HepG2 (cell line): ENCODE measurements around the gene WTAP. TPM values are rescaled to one million over a fixed set of nuclear protein-coding genes. Genes with fewer than 3 reads are reported as not detected.

Experiments used
- CEBPB ChIP-seq: IDR thresholded peaks from 2 replicates; pipeline ENCODE4 v1.6.1; 2011; ENCODE audit warnings: low read depth, low read length, improper control_type of control experiment, borderline replicate concordance
- CTCF ChIP-seq: sonication (generic); formaldehyde crosslinking; IDR thresholded peaks from 2 replicates; pipeline ENCODE4 v1.5.0; 2020; ENCODE audit warnings: mild to moderate bottlenecking, missing genetic modification reagents, moderate library complexity
- EP300 ChIP-seq, 3 experiments: sonication (generic) in 1 of 3; formaldehyde crosslinking in 1 of 3; IDR thresholded peaks; 2 replicates each; pipeline versions ENCODE4 v1.5.1 to v1.6.1; 2011 to 2020; ENCODE audit warnings: low read depth in 2 of 3, low read length in 2 of 3, borderline replicate concordance in 1 of 3, improper control_type of control experiment in 1 of 3, mild to moderate bottlenecking in 1 of 3, missing genetic modification reagents in 1 of 3, moderate library complexity in 1 of 3
- ERF ChIP-seq: IDR thresholded peaks from 2 replicates; pipeline ENCODE4 v1.6.1; 2018; ENCODE audit warnings: missing biosample characterization, missing genetic modification reagents
- FOSL2 ChIP-seq: sonication (generic); formaldehyde crosslinking; IDR thresholded peaks from 2 replicates; pipeline ENCODE4 v1.4.0; 2020; ENCODE audit warnings: missing genetic modification reagents
- FOXJ3 ChIP-seq: sonication (generic); formaldehyde crosslinking; IDR thresholded peaks from 2 replicates; pipeline ENCODE4 v1.4.0; 2020; ENCODE audit warnings: missing genetic modification reagents, mild to moderate bottlenecking, borderline replicate concordance
- FOXP4 ChIP-seq: sonication (generic); formaldehyde crosslinking; IDR thresholded peaks from 2 replicates; pipeline ENCODE4 v1.4.0; 2020; ENCODE audit warnings: missing genetic modification reagents
- GFI1 ChIP-seq: sonication (generic); formaldehyde crosslinking; IDR thresholded peaks from 2 replicates; pipeline ENCODE4 v1.5.0; 2020; ENCODE audit warnings: missing genetic modification reagents, mild to moderate bottlenecking, borderline replicate concordance
- HMGXB3 ChIP-seq: sonication (generic); formaldehyde crosslinking; IDR thresholded peaks from 2 replicates; pipeline ENCODE4 v1.4.0; 2020; ENCODE audit warnings: missing genetic modification reagents, borderline replicate concordance
- KAT8 ChIP-seq: IDR thresholded peaks from 2 replicates; pipeline ENCODE4 v1.6.1; 2016; ENCODE audit warnings: missing genetic modification reagents, missing compliant biosample characterization
- KDM2A ChIP-seq: sonication (generic); formaldehyde crosslinking; IDR thresholded peaks from 2 replicates; pipeline ENCODE4 v1.4.0; 2020; ENCODE audit warnings: low read depth, missing genetic modification reagents, borderline replicate concordance
- MXI1 ChIP-seq: IDR thresholded peaks from 3 replicates; pipeline ENCODE4 v1.6.1; 2012; ENCODE audit warnings: low read depth, low read length, inconsistent platforms, borderline replicate concordance
- PHF21A ChIP-seq: sonication (generic); formaldehyde crosslinking; IDR thresholded peaks from 2 replicates; pipeline ENCODE4 v1.5.0; 2020; ENCODE audit warnings: mild to moderate bottlenecking, missing genetic modification reagents
- TCF7 ChIP-seq: sonication (generic); IDR thresholded peaks from 2 replicates; pipeline ENCODE4 v1.6.1; 2016; ENCODE audit warnings: antibody characterized with exemption, low read depth
- ZNF713 ChIP-seq: sonication (generic); formaldehyde crosslinking; IDR thresholded peaks from 2 replicates; pipeline ENCODE4 v1.4.0; 2020; ENCODE audit warnings: mild to moderate bottlenecking, missing genetic modification reagents
- polyA plus RNA-seq, 8 experiments: library from polyadenylated mRNA; depleted of rRNA in 3 of 8; stranded (reverse) in 7 of 8; unstranded in 1 of 8; fragments of >200 nt; fragmentation: Illumina TruSeq in 4 of 8; extraction: Trizol in 4 of 8; gene quantifications; 2 replicates each; pipeline versions ENCODE4 v1.2.1 to v1.2.3, GENCODE V29; 2011 to 2016; ENCODE audit warnings: low read depth in 4 of 8, missing spikeins in 1 of 8, mixed read lengths in 1 of 8; ENCODE audit not compliant: insufficient read depth in 1 of 8
- total RNA-seq, 5 experiments: library from RNA; depleted of rRNA; stranded (reverse); fragments of >200 nt; fragmentation: Illumina TruSeq; extraction: Trizol; gene quantifications; 2 replicates each; pipeline ENCODE4 v1.2.3, GENCODE V29; 2016; ENCODE audit warnings: low read depth in 1 of 5

Gene WTAP
- total and polyA plus RNA-seq, 2 of the 13 experiments (the other 11 are each of a cell fraction or from before 2014, with no cell fraction given), result 31.6 to 167 TPM

- TF ChIP-seq HMGXB3 (CRISPR knock-in tag) (peak; percentile 59; the same call in 1 of the 2 replicates), MXI1 (peak; percentile 53; the same call in 1 of the 3 replicates), EP300 (IDR thresholded peaks at IDR 0.05; ENCODE audit: low read depth in 2 of 2, low read length in 2 of 2) (peak in 1 of 2 experiments; percentile 81; a peak in 1 of 4 replicates), EP300 (CRISPR knock-in tag; IDR thresholded peaks at IDR 0.05; ENCODE audit: borderline replicate concordance) (peak; percentile 82), FOSL2 (CRISPR knock-in tag) (peak; percentile 25; the same call in 1 of the 2 replicates), FOXP4 (CRISPR knock-in tag) (peak; percentile 81), CTCF (CRISPR knock-in tag) (peak; percentile 81), FOXJ3 (CRISPR knock-in tag) (peak; percentile 87; the same call in 1 of the 2 replicates), ZNF713 (CRISPR knock-in tag) (no peak), GFI1 (CRISPR knock-in tag) (peak; percentile 84), PHF21A (CRISPR knock-in tag) (peak; percentile 64; the same call in 1 of the 2 replicates), CEBPB (peak; percentile 84), KAT8 (CRISPR knock-in tag) (peak; percentile 75), KDM2A (CRISPR knock-in tag) (no peak), TCF7 (peak; percentile 57), ERF (CRISPR knock-in tag) (peak; percentile 65)
These were observed 36.0 kb upstream of the WTAP start (continued) for GRCh38 chr6:159691133-159691962.
